Muscle of back (tissue), 11 donors: Measurements from ENCODE around the gene CYBA. TPM values are rescaled to one million over a fixed set of nuclear protein-coding genes. Genes with fewer than 3 reads are reported as not detected.

ENCODE experiments used
- DNase-seq, 3 donors: peaks; one replicate each; pipeline versions ENCODE4 v3.0.0 to v3.0.0-alpha.2; 2013
- polyA plus RNA-seq, 10 donors: library from polyadenylated mRNA; unstranded; fragments of 120-200 nt; gene quantifications; one replicate each; pipeline ENCODE4 v1.2.1, GENCODE V29; 2013; ENCODE audit not compliant: insufficient read length in 10 of 10

CYBA gene
- polyA plus RNA-seq, 10 donors: 19.4 to 59.7 (median 34.6) TPM

- no peak for DNase-seq
Measured at GRCh38 chr16:88593910-88594309, 56.9 kb downstream of the CYBA start.

- no peak for DNase-seq
Measured at GRCh38 chr16:88593489-88593888, 57.4 kb downstream of the CYBA start.

Other genes with a start within 250 kb of the CYBA start
- gene ZFPM1, start 197.8 kb downstream of the CYBA start, polyA plus RNA-seq: 1 to 10 TPM; 1.1 to 2.7 (median 1.3) TPM
- 10 to 100 TPM; 23.3 to 33.1 (median 28.0) TPM for gene ZC3H18, start 80.7 kb downstream of the CYBA start, polyA plus RNA-seq
- gene IL17C, start 12.5 kb downstream of the CYBA start, polyA plus RNA-seq: not detected
- gene MVD, start 12.0 kb upstream of the CYBA start, polyA plus RNA-seq: 10 to 100 TPM; 19.4 to 38.9 (median 26.3) TPM
- gene SNAI3, start 35.5 kb upstream of the CYBA start, polyA plus RNA-seq: 1 to 10 TPM; 4.5 to 8.5 (median 6.1) TPM
- gene RNF166, start 55.4 kb upstream of the CYBA start, polyA plus RNA-seq: 10 to 100 TPM; 13.0 to 23.0 (median 15.6) TPM
- 10 to 100 TPM in 8 of 10 donors, 1 to 10 TPM in 2; 8.2 to 15.7 (median 11.8) TPM for gene CTU2, start 55.5 kb upstream of the CYBA start, polyA plus RNA-seq
- gene PIEZO1, start 134.2 kb upstream of the CYBA start, polyA plus RNA-seq: 10 to 100 TPM; 36.6 to 61.8 (median 55.6) TPM
- 10 to 100 TPM in 1 of 10 donors, 1 to 10 TPM in 9; 2.9 to 18.6 (median 8.1) TPM for gene CDT1, start 152.7 kb upstream of the CYBA start, polyA plus RNA-seq
- gene APRT, start 160.9 kb upstream of the CYBA start, polyA plus RNA-seq: 10 to 100 TPM; 47.8 to 75.0 (median 62.4) TPM
- 10 to 100 TPM; 13.1 to 23.5 (median 17.2) TPM for gene GALNS, start 205.9 kb upstream of the CYBA start, polyA plus RNA-seq
- gene TRAPPC2L, start 206.1 kb upstream of the CYBA start, polyA plus RNA-seq: 10 to 100 TPM; 45.8 to 61.5 (median 53.5) TPM
- gene PABPN1L, start 215.6 kb upstream of the CYBA start, polyA plus RNA-seq: under 1 TPM in 1 of 10 donors, not detected in 9; 0.20 TPM